SW480 (cell line): Measurements from ENCODE around the gene AMBRA1.
"Not testable (repeated sequence)": the region's sequence is repeated elsewhere in the genome, so short reads cannot be mapped to it uniquely, and the experiment has no call there.

Source experiments
- DNase-seq: peaks from one replicate; pipeline ENCODE4 v3.0.0-alpha.2; 2016; ENCODE audit warnings: low spot score

AMBRA1 gene

DNA sequence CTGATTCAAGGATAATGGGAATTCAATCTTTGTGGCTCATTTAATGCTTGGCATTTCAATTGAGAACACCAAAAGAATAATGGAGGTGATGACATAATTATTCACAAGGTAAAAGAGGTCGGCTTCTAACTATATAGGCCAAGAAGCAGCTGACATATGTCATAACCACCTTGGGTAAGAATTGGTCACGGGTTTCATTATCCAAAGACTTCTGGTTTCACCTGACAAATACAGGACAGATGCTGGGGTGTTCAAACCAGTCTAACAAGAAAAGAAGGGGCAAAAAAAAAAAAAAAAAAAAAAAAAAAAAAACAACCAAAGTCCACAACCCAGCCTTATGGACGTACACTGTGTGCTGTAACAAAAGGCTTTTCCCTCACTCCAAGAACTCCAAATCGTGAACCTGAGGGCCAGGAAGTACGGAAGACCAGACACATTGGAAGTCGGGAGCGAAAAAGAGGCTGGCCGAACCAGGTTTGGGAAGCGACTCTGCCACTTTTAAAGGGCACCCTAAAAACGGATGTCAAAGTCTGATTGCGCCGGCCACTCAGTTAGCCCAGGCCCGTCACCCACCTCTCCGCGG is 22.8 kb upstream of the AMBRA1 start:
- DNase-seq: no peak

DNA sequence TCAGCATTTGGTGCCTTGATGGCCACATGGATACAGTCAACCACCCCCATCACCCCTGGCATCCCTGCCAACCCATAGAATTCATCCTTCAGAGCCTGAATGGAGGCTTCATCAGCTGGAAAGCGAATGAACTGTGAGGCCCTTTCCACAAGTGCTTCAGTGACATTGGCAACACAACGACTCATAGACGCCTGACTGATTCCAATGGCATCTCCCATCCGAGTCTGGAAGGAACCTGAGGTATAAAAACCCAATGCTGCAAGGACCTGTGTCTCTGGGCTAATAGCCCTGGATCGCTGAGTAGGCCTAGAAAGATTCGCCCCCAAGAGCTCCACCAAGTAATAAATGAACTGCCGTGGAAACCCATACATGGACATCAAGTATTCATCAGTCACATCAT is 21.9 kb upstream of the AMBRA1 start:
- no peak for DNase-seq

DNA sequence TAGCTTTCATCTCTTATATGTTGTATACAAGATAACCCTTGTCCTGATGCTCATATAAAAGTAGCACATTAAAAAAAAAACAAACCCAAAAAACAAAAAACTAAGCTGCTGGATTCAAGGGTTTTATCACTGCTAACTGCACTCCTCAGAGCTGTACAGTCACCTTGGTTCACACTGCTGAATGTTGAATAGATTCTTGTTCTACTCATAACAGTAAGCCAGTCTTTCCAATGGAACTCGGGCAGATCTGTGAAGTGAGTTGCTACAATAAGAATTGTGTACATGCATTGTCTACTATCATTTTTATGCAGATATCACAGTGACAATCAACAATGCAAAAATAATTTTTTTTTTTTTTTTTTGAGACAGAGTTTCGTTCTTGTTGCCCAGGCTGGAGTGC is 18.5 kb upstream of the AMBRA1 start:
- no peak for DNase-seq

DNA sequence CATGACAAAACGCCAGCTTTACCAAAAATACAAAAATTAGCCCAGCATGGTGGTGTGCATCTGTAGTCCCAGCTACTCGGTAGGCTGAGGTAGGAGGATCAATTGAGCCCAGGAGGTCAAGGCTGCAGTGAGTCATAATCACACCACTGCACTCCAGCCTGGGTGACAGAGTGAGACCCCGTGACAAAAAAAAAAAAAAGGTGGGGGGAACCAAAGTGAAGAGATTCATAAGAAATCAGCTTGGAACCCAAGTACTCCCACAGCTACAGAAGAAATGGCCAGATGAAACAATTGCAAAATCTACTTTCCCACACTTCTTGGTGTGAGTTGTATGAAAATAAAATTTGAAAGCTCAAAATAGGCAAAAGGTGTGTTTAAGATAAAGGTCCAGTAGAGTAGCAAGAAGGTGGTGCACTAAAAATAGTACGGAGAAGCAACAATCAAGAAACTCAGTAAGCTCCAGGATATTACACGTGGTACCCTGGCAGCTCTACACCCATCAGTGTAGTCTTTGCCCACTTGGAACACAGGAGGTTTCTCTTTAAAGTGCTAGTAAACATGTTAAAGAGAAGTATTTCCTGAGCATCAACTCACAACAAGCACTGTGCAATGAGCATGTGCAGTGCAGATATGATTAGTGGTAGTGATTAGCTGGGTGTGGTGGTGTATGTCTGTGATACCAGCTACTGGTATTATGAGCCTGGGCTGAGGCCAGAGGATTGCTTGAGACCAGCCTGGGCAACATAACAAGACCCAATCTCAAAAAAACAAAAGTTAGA is 17.9 kb upstream of the AMBRA1 start:
- no peak for DNase-seq

DNA sequence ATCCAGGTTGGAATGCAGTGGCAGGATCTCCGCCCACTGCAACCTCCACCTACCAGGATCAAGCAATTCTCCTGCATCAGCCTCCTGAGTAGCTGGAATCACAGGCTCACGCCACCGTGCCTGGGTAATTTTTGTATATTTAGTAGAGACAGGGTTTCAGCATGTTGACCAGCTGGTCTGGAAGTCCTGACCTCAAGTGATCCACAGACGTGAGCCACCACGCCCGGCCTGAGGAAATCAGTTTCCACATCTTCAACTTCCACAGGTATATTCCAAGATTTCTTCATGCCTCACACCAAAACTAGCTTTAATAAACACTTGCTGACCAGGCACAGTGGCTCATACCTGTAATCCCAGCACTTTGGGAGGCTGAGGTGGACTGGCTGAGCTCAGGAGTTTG is 15.6 kb upstream of the AMBRA1 start:
- DNase-seq: no peak

DNA sequence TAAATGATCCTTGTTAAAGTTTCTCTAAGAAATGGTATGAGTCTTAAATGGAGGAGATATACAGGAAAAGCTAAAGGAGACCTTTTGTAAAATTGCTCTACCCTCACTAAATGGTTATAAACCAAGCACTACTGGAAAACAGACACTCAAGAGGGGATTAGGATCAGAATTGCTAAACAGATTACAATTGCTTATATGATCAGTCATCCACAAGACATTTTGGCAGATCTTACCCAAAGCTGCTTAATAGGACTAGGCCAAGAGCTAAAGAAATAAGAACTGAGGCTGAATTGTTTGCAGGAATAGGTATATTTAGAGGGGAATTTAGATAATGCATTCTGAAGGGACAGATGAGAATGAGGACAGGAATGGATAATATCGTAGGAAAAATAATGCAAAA is 13.7 kb upstream of the AMBRA1 start:
- DNase-seq: no peak

DNA sequence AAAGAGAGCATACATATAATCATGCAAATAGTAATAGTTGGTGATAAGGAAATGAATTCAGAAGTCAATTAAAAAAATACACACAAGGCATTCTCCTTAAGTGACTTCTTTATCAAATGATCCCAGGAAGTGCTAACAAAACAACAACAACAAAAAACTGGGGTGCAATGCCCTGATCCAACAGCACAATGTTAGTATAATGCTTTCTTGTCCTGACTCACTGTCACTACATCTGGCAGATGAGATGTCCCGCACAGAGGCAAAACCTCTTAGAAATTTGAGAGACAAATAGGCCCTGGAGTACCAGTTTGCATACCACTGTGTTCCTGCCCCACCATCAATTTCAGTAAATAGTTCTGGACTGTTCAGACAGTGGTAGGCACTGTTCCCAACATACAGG is 11.0 kb upstream of the AMBRA1 start:
- DNase-seq: no peak

DNA sequence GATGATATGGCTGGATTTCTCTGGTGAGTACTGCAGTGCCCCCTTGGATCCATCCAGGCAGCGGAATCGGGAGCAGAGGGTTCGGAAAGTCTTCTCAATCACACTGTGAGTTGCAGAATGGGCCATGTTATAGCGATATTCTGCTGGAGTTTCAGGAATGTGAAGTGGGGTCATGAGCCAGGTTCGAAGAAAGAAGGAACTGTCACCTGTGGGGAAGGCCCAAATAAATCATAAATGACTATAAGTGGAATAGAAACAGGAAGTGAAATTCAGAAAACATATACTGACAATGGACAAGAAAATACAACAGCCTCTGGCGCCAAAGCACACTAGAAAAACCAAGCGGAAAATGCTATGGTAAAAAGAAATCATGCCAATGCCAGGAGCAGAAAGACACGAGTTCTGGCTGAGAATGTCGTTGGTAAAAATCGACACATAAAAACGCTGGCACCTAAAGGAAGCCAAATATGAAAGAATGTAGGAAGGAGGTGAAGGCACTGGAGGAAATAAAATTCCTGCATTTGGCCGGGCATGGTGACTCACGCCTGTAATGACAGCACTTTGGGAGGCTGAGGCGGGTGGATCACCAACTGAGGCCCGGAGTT is 10.0 kb upstream of the AMBRA1 start:
- no peak for DNase-seq

DNA sequence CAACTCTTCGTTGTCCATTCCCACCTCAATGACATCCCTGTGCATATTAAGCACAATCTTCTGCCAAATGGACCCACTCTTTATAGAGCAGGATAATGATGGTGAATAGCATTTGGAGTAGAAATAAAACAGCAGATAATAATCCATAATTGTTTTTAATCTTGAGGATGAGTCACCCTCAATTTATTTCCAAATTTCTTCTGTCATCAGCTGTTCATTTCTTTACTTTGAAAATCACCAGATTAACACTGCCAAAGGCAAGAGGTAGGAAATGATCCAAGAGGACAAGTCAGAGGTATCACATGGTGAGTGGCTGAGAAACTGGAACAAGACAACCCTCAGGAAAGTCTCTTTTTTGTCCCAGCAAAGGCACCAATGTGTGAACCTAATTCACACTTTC is 7.3 kb upstream of the AMBRA1 start:
- DNase-seq: no peak

DNA sequence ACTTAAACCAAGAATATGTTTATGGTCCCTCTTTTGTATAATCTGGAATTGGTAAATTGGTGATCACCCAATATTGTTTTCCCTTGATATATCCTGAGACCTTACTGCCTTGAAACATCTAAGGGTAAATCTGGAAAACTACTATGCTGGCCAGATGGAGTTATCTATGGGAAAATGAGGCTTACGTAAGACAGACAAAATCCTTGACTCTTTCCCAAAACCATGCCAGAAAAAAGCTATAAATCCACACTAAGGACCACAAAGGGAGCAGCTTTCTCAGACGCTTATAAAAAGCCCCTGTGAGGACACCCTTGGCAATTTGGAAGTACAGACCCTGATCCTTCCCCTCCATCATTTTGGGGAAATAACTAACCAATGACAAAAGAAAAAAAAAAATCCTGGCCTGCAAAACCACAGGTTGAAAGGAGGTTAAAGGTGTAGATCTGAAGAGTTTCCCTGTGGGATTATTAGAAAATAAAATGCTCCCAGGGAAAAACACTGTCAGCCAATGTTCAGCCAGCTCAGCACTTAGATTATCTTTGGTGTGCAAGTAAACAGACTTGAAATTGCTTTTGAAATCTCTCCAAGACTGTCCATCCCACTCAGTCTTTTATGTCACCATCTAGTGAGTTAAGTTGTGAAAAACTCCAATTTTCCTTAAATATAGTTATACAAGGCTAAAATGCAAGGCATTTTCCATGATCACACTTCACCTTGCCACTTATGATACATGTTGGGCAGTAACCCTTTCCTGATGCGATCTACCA is 6.6 kb upstream of the AMBRA1 start:
- no peak for DNase-seq

DNA sequence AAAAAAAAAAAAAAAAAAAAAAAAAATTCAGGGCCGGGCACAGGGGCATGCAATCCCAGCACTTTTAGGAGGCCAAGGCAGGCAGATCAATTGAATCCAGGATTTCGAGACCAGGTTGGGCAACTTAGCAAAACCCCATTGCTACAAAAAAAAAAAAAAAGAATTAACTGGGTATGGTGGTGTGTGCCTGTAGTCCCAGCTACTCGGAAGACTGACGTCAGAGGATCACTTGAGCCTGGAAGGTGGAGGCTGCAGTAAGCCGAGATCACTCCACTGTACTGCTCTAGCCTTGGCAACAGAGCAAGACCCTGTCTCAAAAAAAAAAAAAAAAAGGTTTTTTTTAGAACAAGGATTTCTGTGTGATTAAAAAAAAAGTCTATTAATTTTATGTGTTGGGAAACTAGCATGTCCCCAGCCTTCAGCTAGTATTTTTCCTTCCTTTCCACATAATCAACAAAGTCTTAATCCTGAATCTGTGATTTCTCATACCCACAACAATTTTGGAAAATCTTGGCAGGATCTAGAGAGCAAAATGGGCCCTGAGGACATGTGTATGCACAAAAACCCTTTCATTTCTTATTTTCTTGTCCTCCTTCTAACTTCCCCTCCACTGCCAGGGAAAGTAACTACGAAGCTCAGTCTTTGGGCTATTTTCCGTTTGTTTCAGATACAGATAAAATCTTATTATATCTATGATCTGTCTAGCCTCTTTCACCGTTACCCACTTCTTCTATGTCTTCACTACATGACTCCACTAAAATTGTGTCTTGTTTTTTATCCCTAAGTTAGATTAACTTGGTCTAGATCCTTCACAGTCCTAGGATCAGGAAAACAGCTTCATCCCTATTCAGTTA is 5.7 kb upstream of the AMBRA1 start:
- no peak for DNase-seq

DNA sequence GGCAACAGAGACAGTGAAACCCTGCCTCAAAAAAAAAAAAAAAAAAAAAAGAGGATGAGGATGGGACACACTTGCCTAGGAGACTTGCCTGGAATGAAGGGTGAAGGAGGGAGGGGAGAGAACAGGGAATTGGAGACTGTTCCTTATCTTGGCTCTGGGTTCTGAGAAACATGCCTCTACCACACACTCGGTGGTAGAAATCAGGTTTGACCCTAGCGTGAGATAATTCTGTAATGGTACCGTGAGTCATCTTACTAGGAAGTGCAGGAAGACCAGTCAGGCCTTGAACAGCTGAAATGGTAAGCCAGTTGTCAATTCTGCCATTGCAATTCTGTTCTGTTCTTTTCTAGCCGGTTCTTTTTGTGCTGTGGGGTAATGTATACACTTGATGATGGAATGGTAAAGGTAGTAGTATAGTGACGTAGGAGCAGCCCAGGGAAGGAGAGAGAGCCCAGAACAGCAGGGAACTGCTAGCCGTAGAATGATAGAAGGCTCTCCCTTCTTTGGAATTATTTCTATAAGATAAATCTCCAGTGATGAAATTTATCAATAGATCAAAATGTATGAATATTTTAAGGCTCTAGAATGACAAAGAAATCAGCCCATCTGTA is 3.9 kb upstream of the AMBRA1 start:
- DNase-seq: no peak

DNA sequence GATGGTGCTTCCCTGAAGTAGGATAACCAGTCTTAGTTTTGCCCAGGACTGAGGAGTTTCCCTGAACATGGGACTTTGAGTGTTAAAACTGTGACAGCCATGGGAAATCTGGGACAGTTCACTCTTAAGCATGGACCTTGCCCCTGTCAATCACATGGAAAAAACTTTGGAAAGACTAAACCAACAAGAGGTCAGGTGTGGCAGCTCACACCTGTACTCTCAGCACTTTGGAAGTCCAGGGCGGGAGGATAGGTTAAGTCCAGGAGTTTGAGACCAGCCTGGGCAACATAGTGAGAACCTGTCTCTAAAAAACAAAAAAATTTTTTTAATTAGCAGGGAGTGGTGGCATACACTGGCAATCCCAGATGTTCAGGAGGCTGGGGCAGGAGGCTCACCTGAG is 3.3 kb upstream of the AMBRA1 start:
- DNase-seq: no peak

DNA sequence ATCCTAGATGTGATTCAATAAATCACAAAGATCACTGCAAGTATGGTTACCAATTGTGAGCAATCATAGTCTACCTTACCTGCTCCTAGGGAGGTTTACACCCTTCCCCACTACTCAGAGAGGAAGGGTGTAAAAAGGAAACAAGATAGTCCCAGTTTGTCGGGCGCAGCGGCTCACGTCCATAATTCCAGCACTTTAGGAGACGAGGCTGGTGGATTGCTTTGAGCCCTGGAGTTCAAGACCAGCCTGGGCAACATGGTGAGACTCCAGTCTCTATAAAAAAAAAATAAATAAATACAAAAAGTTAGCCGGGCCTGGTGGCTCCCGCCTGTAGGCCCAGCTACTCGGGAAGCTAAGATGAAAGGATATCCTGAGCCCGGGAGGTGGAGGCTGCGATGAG is 962 bp upstream of the AMBRA1 start:
- no peak for DNase-seq

DNA sequence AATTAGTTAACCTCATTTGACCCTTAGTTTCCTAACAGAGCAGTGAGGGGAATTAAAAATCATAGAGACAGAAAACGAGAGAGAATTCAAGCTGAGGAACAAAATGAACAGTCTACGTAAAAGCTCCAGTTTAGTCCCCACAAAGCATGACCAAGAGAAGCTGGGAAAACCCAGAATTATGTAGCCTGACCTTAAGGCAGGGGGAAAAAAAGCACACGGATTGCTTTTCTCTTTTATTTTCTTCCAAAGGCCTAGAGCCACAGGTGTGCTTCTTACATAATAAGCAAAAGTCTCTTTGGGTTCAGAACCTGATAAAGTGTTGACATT is 514 bp upstream of the AMBRA1 start:
- DNase-seq: no peak

DNA sequence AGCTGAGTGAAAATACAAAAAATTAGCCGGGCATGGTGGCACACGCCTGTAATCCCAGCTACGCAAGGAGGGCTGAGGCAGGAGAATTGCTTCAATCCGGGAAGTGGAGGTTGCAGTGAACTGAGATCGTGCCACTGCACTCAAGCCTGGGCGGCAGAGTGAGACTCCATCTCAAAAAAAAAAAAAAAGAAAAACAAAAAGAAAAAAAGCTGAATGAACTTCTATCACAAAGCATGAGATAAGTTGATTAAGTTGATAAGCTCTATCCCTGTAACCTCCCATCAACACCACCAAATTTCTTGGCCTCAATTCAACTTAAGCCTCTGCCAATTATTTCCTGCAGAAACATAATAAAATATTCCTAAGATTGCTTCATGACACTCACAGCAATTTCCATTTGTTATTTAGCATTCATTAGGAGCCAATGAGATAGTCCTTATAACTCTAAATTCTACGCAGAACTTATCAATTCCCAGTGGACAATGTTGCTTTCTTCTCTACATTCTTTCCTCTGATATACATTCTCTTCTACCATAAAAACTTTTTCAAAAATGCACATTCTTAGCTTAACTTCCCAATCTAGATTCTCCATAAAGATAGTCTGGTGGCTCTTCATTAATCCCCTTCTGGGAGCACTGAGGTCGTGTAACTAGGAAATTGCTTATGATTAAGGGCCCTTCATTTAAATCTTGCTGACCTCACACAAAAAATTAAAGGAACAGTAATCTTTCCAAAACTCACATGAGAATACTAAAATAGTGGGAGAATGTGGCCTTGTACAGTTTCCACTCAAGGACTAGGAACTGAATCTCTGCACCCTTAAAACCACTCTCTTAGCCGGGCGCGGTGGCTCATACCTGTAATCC is 2.9 kb downstream of the AMBRA1 start:
- no peak for DNase-seq

DNA sequence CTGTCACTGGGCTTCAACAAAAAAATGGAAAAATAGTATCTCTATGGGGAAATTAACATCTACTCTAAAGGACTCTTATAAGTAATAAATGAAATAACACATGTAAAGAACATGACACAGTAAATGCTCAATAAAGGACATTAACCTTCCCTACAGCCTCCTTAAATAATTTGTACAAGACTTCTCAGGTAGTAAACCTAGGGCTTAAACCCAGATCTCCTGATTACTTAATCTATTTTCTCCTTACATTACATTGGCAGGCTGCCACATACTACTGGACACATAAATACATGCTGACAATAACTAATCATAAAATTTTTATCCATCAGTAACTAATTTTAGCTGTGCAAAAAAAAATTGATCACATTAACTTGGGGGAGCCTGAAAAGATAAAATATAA is 4.9 kb downstream of the AMBRA1 start:
- no peak for DNase-seq

DNA sequence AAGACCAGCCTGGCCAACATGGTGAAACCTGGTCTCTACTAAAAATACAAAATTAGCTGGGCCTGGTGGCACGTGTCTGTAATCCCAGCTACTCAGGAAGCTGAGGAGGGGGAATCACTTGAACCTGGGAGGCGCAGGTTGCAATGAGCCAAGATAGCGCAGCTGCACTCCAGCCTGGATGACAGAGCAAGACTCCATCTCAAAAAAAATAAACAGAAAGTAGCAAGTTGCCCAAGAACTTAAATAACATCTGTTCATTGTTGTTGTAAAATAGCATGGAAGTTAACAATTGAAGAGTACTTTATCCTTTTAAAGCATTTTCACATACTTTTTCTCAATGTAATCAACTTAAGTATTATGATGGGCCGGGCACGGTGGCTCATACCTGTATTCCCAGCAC is 5.7 kb downstream of the AMBRA1 start:
- DNase-seq: no peak

DNA sequence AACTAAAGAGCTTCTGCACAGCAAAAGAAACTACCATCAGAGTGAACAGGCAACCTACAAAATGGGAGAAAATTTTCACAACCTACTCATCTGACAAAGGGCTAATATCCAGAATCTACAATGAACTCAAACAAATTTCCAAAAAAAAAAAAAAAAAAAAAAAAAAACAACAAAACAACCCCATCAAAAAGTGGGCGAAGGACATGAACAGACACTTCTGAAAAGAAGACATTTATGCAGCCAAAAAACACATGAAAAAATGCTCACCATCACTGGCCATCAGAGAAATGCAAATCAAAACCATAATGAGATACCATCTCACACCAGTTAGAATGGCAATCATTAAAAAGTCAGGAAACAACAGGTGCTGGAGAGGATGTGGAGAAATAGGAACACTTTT is 10.3 kb downstream of the AMBRA1 start:
- DNase-seq: not testable (repeated sequence)

DNA sequence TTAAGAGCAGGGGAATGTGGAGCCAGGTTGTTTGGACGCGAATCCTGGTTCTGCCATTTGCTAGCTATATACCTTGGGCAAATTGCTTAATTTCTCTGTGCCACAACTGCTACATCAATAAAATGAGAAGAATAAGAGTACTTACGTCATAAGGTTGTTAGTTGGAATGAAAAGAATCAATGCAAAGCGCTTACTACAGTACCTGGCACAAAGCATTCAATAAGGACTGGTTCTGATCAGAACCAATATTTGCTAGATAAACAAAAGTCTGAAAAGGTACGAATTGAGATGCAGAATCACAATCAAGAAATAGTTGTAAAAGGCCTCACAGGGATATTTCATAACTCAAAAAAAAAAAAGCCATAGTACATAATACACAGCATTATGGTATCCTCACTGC is 11.2 kb downstream of the AMBRA1 start:
- no peak for DNase-seq

DNA sequence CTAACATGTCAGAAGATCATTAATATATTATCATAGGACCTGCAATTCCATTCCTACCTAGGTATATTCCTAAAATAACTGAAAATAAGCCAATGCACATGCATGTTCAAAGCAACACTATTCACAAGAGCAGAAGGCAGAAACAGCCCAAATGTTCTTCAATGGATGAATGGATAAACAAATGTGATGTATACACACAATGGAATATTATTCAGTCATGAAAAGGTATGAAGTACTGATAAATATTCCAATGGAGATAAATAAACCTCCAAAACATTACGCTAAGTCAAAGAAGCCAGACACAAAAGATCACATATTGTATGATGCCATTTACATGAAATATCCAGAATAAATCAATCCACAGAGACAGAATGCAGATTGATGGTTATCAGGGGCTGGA is 16.8 kb downstream of the AMBRA1 start:
- no peak for DNase-seq
